ENCODE results near the gene AGAP3.

AGAP3 gene

GRCh38 chr7:151075662-151075971 is 10.7 kb upstream of the AGAP3 start:
- peak overlapping the region; percentile 42 for H3K9ac ChIP-seq (ENCODE audit: insufficient read length, low read depth)

GRCh38 chr7:151075978-151076426 is 10.3 kb upstream of the AGAP3 start:
- Histone ChIP-seq H3K27me3 (ENCODE audit: insufficient read depth, insufficient read length) (no peaks in the 10 kb centered on the region), H3K4me3 (ENCODE audit: insufficient read length, low read depth) (no peak overlapping the region), H3K9ac (ENCODE audit: insufficient read length, low read depth) (peak overlapping the region; percentile 42), H3K36me3 (ENCODE audit: insufficient read depth, insufficient read length, low read length) (peaks cover 69% of the 10 kb centered on the region), H3K9me3 (ENCODE audit: insufficient read depth, low read length) (no peaks in the 10 kb centered on the region), H3K4me1 (ENCODE audit: insufficient read depth, insufficient read length) (peaks cover 19% of the 10 kb centered on the region)
- no peak for DNase-seq (ENCODE audit: low read depth, low spot score)
- no peak for TF ChIP-seq ZNF274 (IDR thresholded peaks at IDR 0.05; ENCODE audit: low read depth, low read length)
- no peak for TF ChIP-seq YY1 (IDR thresholded peaks at IDR 0.05; ENCODE audit: insufficient read depth, insufficient read length)
- no peak for TF ChIP-seq SUZ12 (IDR thresholded peaks at IDR 0.05; ENCODE audit: extremely low read depth, insufficient read depth, insufficient read length)

More at GRCh38 chr7:151075662-151075971, 10.7 kb upstream of the AGAP3 start:
- TF ChIP-seq SUZ12 (IDR thresholded peaks at IDR 0.05; ENCODE audit: extremely low read depth, insufficient read depth, insufficient read length) = no peak
- TF ChIP-seq ZNF274 (IDR thresholded peaks at IDR 0.05; ENCODE audit: low read depth, low read length) = no peak
- no peak for TF ChIP-seq YY1 (IDR thresholded peaks at IDR 0.05; ENCODE audit: insufficient read depth, insufficient read length)
- DNase-seq (ENCODE audit: low read depth, low spot score) = no peak
- no peak overlapping the region for H3K4me3 ChIP-seq (ENCODE audit: insufficient read length, low read depth)
- peaks cover 19% of the 10 kb centered on the region for H3K4me1 ChIP-seq (ENCODE audit: insufficient read depth, insufficient read length)
- no peaks in the 10 kb centered on the region for H3K27me3 ChIP-seq (ENCODE audit: insufficient read depth, insufficient read length)
- H3K9me3 ChIP-seq (ENCODE audit: insufficient read depth, low read length) = no peaks in the 10 kb centered on the region
- peaks cover 73% of the 10 kb centered on the region for H3K36me3 ChIP-seq (ENCODE audit: insufficient read depth, insufficient read length, low read length)

- H3K9ac ChIP-seq (ENCODE audit: insufficient read length, low read depth) = no peak overlapping the region
- TF ChIP-seq SUZ12 (IDR thresholded peaks at IDR 0.05; ENCODE audit: extremely low read depth, insufficient read depth, insufficient read length) = no peak
- no peak for TF ChIP-seq ZNF274 (IDR thresholded peaks at IDR 0.05; ENCODE audit: low read depth, low read length)
- TF ChIP-seq YY1 (IDR thresholded peaks at IDR 0.05; ENCODE audit: insufficient read depth, insufficient read length) = no peak
- no peaks in the 10 kb centered on the region for H3K9me3 ChIP-seq (ENCODE audit: insufficient read depth, low read length)
- peaks cover 58% of the 10 kb centered on the region for H3K36me3 ChIP-seq (ENCODE audit: insufficient read depth, insufficient read length, low read length)
- no peak for DNase-seq (ENCODE audit: low read depth, low spot score)
- H3K4me1 ChIP-seq (ENCODE audit: insufficient read depth, insufficient read length) = peaks cover 19% of the 10 kb centered on the region
- no peaks in the 10 kb centered on the region for H3K27me3 ChIP-seq (ENCODE audit: insufficient read depth, insufficient read length)
- no peak overlapping the region for H3K4me3 ChIP-seq (ENCODE audit: insufficient read length, low read depth)
Observed at GRCh38 chr7:151076863-151077704, 9.2 kb upstream of the AGAP3 start.

DNA sequence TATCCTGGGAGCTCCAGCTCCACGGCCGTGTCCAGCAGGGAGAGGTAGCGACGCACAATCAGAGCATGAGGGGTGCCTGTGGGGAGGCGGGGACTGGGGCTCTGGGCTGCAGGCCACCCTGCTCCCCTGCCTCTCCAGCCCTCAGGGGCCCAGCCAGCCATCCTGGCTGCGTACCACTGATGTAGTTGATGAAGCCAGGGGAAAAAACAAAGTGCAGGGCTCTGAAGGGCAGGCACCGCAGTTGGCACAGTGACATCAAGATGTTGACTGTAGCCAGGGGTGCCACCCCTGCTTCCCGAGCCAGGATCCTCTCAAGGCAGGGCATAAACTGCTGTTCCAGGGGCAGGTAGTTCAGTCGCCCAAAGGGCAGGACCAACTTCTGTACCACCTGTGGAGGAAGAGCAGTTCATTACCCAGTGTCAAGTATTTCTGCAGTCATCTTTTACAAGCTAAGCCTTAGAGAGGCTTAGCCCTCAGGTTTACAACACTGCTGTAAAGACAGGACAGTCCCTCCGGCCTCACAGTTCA is 8.5 kb upstream of the AGAP3 start:
- peaks cover 53% of the 10 kb centered on the region for H3K36me3 ChIP-seq (ENCODE audit: insufficient read depth, insufficient read length, low read length)

GRCh38 chr7:151078233-151079040 is 7.8 kb upstream of the AGAP3 start:
- Histone ChIP-seq H3K9me3 (ENCODE audit: insufficient read depth, low read length) (no peaks in the 10 kb centered on the region), H3K9ac (ENCODE audit: insufficient read length, low read depth) (peak overlapping the region; percentile 50), H3K4me1 (ENCODE audit: insufficient read depth, insufficient read length) (peaks cover 19% of the 10 kb centered on the region), H3K27me3 (ENCODE audit: insufficient read depth, insufficient read length) (no peaks in the 10 kb centered on the region), H3K4me3 (ENCODE audit: insufficient read length, low read depth) (no peak overlapping the region), H3K36me3 (ENCODE audit: insufficient read depth, insufficient read length, low read length) (peaks cover 51% of the 10 kb centered on the region)
- TF ChIP-seq ZNF274 (IDR thresholded peaks at IDR 0.05; ENCODE audit: low read depth, low read length) = no peak
- no peak for DNase-seq (ENCODE audit: low read depth, low spot score)

More for the DNA sequence above, 8.5 kb upstream of the AGAP3 start:
- no peak for TF ChIP-seq ZNF274 (IDR thresholded peaks at IDR 0.05; ENCODE audit: low read depth, low read length)
- no peak for TF ChIP-seq YY1 (IDR thresholded peaks at IDR 0.05; ENCODE audit: insufficient read depth, insufficient read length)
- TF ChIP-seq SUZ12 (IDR thresholded peaks at IDR 0.05; ENCODE audit: extremely low read depth, insufficient read depth, insufficient read length) = no peak
- no peak for DNase-seq (ENCODE audit: low read depth, low spot score)
- Histone ChIP-seq H3K9me3 (ENCODE audit: insufficient read depth, low read length) (no peaks in the 10 kb centered on the region), H3K4me1 (ENCODE audit: insufficient read depth, insufficient read length) (peaks cover 19% of the 10 kb centered on the region), H3K9ac (ENCODE audit: insufficient read length, low read depth) (peak overlapping the region; percentile 50), H3K4me3 (ENCODE audit: insufficient read length, low read depth) (no peak overlapping the region), H3K27me3 (ENCODE audit: insufficient read depth, insufficient read length) (no peaks in the 10 kb centered on the region)

- Histone ChIP-seq H3K27me3 (ENCODE audit: insufficient read depth, insufficient read length) (peaks cover 8% of the 10 kb centered on the region), H3K4me1 (ENCODE audit: insufficient read depth, insufficient read length) (peaks cover 19% of the 10 kb centered on the region), H3K9ac (ENCODE audit: insufficient read length, low read depth) (peak overlapping the region; percentile 97), H3K9me3 (ENCODE audit: insufficient read depth, low read length) (no peaks in the 10 kb centered on the region), H3K4me3 (ENCODE audit: insufficient read length, low read depth) (peak overlapping the region; percentile 88), H3K36me3 (ENCODE audit: insufficient read depth, insufficient read length, low read length) (peaks cover 41% of the 10 kb centered on the region)
- no peak for DNase-seq (ENCODE audit: low read depth, low spot score)
- TF ChIP-seq YY1 (IDR thresholded peaks at IDR 0.05; ENCODE audit: insufficient read depth, insufficient read length) (no peak), SUZ12 (IDR thresholded peaks at IDR 0.05; ENCODE audit: extremely low read depth, insufficient read depth, insufficient read length) (no peak), ZNF274 (IDR thresholded peaks at IDR 0.05; ENCODE audit: low read depth, low read length) (no peak)
Observed at GRCh38 chr7:151079199-151079910, 6.9 kb upstream of the AGAP3 start.
